Choroid plexus epithelial cell (primary cell): Measurements from ENCODE around the gene AIF1.

Experiments used
- DNase-seq: peaks from one replicate; pipeline ENCODE4 v3.0.0-alpha.2; 2010; ENCODE audit warnings: low read depth
- H3K4me3 ChIP-seq: 2 replicates; pipeline ENCODE4 v1.5.1; 2011; ENCODE audit warnings: low read depth, mild to moderate bottlenecking, control low read depth, low read length, moderate library complexity
- TF ChIP-seq, protein P1 (sequence below): conservative IDR thresholded peaks from 2 replicates; pipeline ENCODE4 v1.5.1; 2011; ENCODE audit warnings: low read depth, mild to moderate bottlenecking, control low read depth, inconsistent platforms, low read length, moderate library complexity

The AIF1 gene

DNA sequence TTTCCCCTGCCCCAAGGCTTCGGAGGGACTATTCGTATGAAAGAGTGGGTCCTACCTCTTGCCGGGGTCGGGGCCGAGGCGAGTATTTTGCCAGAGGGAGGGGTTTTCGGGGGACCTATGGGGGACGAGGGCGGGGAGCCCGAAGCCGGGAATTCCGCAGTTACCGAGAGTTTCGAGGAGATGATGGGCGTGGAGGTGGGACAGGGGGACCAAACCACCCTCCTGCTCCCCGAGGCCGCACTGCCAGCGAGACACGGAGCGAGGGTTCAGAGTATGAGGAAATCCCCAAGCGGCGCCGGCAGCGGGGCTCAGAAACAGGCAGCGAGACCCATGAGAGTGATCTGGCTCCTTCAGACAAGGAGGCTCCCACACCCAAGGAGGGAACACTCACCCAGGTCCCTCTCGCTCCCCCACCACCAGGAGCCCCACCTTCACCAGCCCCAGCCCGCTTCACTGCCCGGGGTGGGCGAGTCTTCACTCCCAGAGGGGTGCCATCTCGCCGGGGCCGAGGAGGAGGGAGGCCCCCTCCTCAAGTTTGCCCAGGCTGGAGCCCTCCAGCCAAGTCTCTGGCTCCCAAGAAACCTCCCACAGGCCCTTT is 16.7 kb downstream of the AIF1 start:
- H3K4me3 ChIP-seq: no peak overlapping the region
- TF ChIP-seq, protein P1, sequence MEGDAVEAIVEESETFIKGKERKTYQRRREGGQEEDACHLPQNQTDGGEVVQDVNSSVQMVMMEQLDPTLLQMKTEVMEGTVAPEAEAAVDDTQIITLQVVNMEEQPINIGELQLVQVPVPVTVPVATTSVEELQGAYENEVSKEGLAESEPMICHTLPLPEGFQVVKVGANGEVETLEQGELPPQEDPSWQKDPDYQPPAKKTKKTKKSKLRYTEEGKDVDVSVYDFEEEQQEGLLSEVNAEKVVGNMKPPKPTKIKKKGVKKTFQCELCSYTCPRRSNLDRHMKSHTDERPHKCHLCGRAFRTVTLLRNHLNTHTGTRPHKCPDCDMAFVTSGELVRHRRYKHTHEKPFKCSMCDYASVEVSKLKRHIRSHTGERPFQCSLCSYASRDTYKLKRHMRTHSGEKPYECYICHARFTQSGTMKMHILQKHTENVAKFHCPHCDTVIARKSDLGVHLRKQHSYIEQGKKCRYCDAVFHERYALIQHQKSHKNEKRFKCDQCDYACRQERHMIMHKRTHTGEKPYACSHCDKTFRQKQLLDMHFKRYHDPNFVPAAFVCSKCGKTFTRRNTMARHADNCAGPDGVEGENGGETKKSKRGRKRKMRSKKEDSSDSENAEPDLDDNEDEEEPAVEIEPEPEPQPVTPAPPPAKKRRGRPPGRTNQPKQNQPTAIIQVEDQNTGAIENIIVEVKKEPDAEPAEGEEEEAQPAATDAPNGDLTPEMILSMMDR: no peak
- no peak for DNase-seq

DNA sequence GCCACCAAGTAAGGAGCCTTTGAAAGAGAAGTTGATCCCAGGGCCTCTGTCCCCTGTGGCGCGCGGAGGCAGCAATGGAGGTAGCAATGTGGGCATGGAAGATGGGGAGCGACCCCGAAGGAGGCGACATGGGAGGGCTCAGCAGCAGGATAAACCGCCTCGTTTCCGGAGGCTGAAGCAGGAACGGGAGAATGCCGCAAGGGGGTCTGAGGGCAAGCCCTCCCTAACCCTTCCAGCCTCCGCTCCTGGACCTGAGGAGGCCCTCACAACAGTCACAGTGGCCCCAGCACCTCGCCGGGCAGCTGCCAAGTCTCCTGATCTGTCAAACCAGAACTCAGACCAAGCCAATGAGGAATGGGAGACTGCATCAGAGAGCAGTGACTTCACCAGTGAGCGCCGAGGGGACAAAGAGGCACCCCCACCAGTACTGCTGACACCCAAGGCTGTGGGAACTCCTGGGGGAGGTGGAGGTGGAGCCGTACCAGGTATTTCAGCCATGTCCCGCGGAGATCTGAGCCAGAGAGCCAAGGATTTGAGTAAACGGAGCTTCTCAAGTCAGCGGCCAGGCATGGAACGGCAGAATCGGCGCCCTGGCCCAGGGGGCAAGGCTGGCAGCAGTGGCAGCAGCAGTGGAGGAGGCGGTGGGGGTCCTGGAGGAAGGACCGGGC is 17.4 kb downstream of the AIF1 start:
- TF ChIP-seq, protein P1: no peak
- H3K4me3 ChIP-seq: no peak overlapping the region
- DNase-seq: no peak

DNA sequence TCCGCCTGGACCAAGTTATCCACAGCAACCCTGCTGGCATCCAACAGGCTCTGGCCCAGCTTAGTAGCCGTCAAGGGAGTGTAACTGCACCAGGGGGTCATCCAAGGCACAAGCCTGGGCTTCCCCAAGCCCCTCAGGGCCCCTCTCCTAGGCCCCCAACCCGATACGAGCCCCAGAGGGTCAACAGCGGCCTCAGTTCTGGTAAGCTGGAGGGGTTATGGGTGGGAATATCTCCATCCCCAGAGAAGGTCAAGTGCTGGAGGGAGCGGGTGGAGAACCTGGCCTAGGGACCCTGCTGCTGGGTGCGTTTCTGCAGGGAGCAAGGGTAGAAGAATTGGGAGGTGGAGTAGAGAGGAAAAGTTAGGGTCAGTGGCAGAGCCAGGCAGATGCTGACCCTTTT is 18.4 kb downstream of the AIF1 start:
- no peak for DNase-seq
- TF ChIP-seq, protein P1: no peak
- no peak overlapping the region for H3K4me3 ChIP-seq

DNA sequence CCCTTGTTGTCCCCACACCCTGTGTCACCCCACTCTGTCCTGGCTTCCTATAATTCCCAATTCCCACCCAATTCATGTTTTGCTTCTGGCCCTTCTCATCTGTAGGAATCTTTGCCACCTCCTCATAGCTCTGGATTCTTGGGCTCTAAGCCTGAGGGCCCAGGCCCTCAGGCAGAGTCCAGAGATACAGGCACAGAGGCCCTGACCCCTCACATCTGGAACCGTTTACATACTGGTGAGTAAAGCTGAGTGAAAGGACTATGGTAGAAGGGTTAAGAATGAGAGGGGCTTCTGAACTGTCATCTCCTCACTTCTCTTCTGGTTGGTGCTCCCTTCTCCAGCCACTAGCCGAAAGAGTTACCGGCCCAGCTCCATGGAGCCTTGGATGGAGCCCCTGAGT is 19.1 kb downstream of the AIF1 start:
- TF ChIP-seq, protein P1: no peak
- DNase-seq: no peak
- H3K4me3 ChIP-seq: no peak overlapping the region

DNA sequence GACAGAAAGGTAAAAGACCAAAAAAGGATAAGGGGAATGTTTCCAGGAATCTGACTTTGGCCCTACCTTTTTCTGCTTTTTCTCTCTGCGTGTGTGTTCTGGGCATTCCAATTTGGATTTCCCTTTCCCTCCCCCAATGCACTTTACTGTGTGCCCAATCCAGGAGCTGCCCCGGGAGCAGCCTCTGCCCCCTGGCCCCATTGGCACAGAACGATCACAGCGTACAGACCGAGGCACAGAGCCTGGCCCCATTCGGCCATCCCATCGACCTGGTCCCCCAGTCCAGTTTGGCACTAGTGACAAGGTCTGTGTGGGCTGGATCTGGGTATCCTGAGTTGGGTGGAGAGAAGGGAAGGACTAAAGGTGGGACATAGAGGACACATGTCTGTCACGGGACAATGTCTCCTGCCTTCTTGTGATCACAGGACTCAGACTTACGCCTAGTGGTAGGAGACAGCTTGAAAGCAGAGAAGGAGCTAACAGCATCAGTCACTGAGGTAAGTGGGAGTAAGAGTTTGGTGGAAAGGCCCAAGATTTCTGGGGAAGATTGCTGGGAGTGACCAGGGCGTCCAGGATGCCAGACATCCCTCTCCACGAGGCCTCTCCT is 20.0 kb downstream of the AIF1 start:
- no peak for DNase-seq
- H3K4me3 ChIP-seq: no peak overlapping the region
- TF ChIP-seq, protein P1: no peak

DNA sequence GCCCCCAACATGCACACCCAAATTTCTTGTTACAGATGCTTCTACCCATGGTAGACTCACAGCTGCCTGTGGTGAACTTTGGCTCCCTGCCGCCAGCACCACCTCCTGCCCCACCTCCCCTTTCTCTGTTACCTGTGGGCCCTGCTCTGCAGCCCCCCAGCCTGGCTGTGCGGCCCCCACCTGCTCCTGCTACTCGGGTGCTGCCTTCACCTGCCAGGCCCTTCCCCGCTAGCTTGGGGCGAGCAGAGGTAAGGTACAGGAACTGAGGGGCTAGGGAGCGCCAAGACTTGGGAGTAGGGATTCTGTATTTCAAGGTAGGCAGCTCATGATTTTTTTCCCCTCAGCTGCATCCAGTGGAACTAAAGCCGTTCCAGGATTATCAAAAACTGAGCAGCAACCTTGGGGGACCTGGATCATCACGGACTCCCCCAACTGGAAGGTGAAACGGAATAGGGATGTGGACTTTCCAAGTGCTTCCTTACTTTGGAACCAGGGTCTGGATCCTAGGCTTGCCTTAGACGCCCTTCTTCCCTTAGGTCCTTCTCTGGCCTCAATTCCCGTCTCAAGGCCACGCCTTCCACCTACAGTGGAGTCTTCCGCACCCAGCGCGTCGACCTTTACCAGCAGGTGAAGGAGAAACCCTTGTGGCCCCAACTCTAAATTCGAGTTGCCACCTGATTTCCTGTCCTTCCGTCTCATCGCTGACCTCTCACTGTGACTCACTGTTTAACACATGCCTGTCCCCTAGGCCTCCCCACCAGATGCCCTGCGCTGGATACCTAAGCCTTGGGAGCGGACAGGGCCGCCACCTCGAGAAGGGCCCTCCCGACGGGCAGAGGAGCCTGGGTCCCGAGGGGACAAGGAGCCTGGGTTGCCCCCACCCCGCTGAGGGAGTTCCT is 21.9 kb downstream of the AIF1 start:
- H3K4me3 ChIP-seq: no peak overlapping the region
- DNase-seq: no peak
- TF ChIP-seq, protein P1: no peak
